OCI-LY7 (cell line): Measurements from ENCODE around the gene CTH. TPM values are rescaled to one million over a fixed set of nuclear protein-coding genes. Genes with fewer than 3 reads are reported as not detected.
A peak's percentile ranks its signal among the peaks of the same experiment; 100 is the strongest.

Experiments used
- BruUV-seq: library from RNA; stranded (reverse); fragments of 400-500 nt; replicated peaks from 2 replicates; lab custom pipeline; 2021; lab: Mats Ljungman, UMichigan
- CTCF ChIA-PET: fragments of 300-600 bp; sonication (Branson Sonifier 250); formaldehyde crosslinking; loops from one replicate; lab custom pipeline; 2022; ENCODE audit warnings: antibody characterized with exemption; ENCODE audit not compliant: unreplicated experiment; lab: Charles Lee
- POLR2A ChIA-PET: fragments of 300-600 bp; sonication (Branson Sonifier 250); formaldehyde crosslinking; loops from one replicate; lab custom pipeline; 2022; ENCODE audit warnings: antibody characterized with exemption; lab: Charles Lee
- DNase-seq: peaks from one replicate; pipeline ENCODE4 v3.0.0-alpha.2; 2015; ENCODE audit warnings: low spot score
- H2AFZ ChIP-seq: fragments of 200-600 bp; sonication (generic), shearing (Covaris generic); 2 replicates; pipeline ENCODE4 v1.6.1; 2014; ENCODE audit warnings: mild to moderate bottlenecking, antibody characterized with exemption, low read length, moderate library complexity
- H3K27ac ChIP-seq: fragments of 200-600 bp; sonication (generic); 2 replicates; pipeline ENCODE4 v1.5.1; 2014; ENCODE audit warnings: mixed run types, low read depth, mild to moderate bottlenecking, moderate library complexity, low read length, inconsistent platforms; ENCODE audit not compliant: poor library complexity, severe bottlenecking
- H3K36me3 ChIP-seq: fragments of 200-600 bp; sonication (generic); 2 replicates; pipeline ENCODE4 v1.6.1; 2014; ENCODE audit warnings: mild to moderate bottlenecking, antibody characterized with exemption, low read length, moderate library complexity, mixed read lengths; ENCODE audit not compliant: insufficient read depth
- H3K4me1 ChIP-seq: fragments of 200-600 bp; sonication (generic); 2 replicates; pipeline ENCODE4 v1.5.1; 2014; ENCODE audit warnings: mild to moderate bottlenecking, low read length; ENCODE audit not compliant: insufficient read depth, poor library complexity, severe bottlenecking
- H3K4me2 ChIP-seq: fragments of 200-600 bp; sonication (generic); 2 replicates; pipeline ENCODE4 v1.6.1; 2014; ENCODE audit warnings: mild to moderate bottlenecking, low read length
- H3K4me3 ChIP-seq: fragments of 200-600 bp; sonication (generic); 2 replicates; pipeline ENCODE4 v1.5.1; 2014; ENCODE audit warnings: mild to moderate bottlenecking, low read depth, low read length; ENCODE audit not compliant: poor library complexity, severe bottlenecking
- H3K79me2 ChIP-seq: fragments of 200-600 bp; sonication (generic); 2 replicates; pipeline ENCODE4 v1.6.1; 2016; ENCODE audit warnings: low read depth, mild to moderate bottlenecking, low read length, moderate library complexity, mixed read lengths; ENCODE audit not compliant: insufficient read depth
- H3K9me2 ChIP-seq: fragments of 200-600 bp; sonication (generic); 2 replicates; pipeline ENCODE4 v1.6.1; 2016; ENCODE audit warnings: mild to moderate bottlenecking, low read length, mixed read lengths; ENCODE audit not compliant: insufficient read depth
- H3K9me3 ChIP-seq: fragments of 200-600 bp; sonication (generic); 2 replicates; pipeline ENCODE4 v1.6.1; 2014; ENCODE audit warnings: mild to moderate bottlenecking, mixed run types, low read length, mixed read lengths
- H4K20me1 ChIP-seq: fragments of 200-600 bp; sonication (generic); 2 replicates; pipeline ENCODE4 v1.6.1; 2014; ENCODE audit warnings: mild to moderate bottlenecking, antibody characterized with exemption, low read length, moderate library complexity, mixed read lengths; ENCODE audit not compliant: insufficient read depth
- EZH2phosphoT487 ChIP-seq: fragments of 200-600 bp; sonication (generic); IDR thresholded peaks from 2 replicates; pipeline ENCODE4 v1.6.1; 2018; ENCODE audit warnings: low read depth, borderline replicate concordance, mild to moderate bottlenecking, mixed run types, antibody characterized with exemption, low read length, moderate library complexity, mixed read lengths
- intact Hi-C: fragments of 100-400 bp; cut with micrococcal nuclease; formaldehyde crosslinking; loops from one replicate; pipeline ENCODE4 v1.10.0; 2022; ENCODE audit not compliant: unreplicated experiment
- total RNA-seq, 2 experiments: library from RNA; depleted of rRNA in 1 of 2; stranded (reverse); fragments of >200 nt in 1 of 2; shearing (Covaris generic) in 1 of 2; gene quantifications; 2 replicates each; pipeline ENCODE4 v1.2.3, GENCODE V29; 2014 to 2022
- TF ChIP-seq, protein P1 (sequence below): fragments of 200-600 bp; sonication (generic); conservative IDR thresholded peaks from 2 replicates; pipeline ENCODE4 v1.5.1; 2014; ENCODE audit warnings: mild to moderate bottlenecking, antibody characterized with exemption, low read length, moderate library complexity, mixed read lengths

The CTH gene
- total RNA-seq, 2 experiments from 2014 or later = 9.7 to 14.4 TPM

DNA sequence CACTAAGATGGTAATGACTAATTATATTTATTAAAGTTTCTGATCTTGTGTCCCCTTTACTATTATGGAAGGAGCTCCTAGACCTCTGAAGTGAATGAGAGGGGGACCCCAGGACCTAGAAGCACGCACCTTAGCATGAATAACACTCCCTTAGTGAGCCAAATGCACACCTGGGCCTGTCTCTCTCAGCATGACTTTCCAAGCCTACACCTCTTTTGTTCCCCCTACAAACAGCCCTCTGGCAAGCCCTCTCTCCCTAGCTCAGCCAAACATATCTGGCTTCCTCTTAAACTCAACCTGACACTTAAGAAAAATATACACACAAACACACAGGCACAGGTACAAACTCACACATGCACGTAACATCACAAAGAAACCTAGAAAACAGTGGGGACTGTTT, 7.3 kb upstream of the CTH start:
- POLR2A ChIA-PET = interaction anchor here (4.2 kb wide), 1 partner anchor 8 kb away, joined by 34 read pairs; the partner anchor contains the start of gene CTH

GRCh38 chr1:70405780-70406416, 5.2 kb upstream of the CTH start:
- ChIA-PET CTCF (no interaction called here), POLR2A (interaction anchor here (0.7 to 1.4 kb wide), 4 partner anchors 9 to 122 kb away, joined by 3 to 4 read pairs (median 3); no protein-coding TSS in a partner anchor)
- H3K9me3 ChIP-seq = no peaks in the 10 kb centered on the region
- BruUV-seq = no TSS peak
- no peak for DNase-seq
- H3K4me1 ChIP-seq = peaks cover 10% of the 10 kb centered on the region
- TF ChIP-seq EZH2phosphoT487 = no peak
- TF ChIP-seq, protein P1, sequence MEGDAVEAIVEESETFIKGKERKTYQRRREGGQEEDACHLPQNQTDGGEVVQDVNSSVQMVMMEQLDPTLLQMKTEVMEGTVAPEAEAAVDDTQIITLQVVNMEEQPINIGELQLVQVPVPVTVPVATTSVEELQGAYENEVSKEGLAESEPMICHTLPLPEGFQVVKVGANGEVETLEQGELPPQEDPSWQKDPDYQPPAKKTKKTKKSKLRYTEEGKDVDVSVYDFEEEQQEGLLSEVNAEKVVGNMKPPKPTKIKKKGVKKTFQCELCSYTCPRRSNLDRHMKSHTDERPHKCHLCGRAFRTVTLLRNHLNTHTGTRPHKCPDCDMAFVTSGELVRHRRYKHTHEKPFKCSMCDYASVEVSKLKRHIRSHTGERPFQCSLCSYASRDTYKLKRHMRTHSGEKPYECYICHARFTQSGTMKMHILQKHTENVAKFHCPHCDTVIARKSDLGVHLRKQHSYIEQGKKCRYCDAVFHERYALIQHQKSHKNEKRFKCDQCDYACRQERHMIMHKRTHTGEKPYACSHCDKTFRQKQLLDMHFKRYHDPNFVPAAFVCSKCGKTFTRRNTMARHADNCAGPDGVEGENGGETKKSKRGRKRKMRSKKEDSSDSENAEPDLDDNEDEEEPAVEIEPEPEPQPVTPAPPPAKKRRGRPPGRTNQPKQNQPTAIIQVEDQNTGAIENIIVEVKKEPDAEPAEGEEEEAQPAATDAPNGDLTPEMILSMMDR = no peak
- no peaks in the 10 kb centered on the region for H4K20me1 ChIP-seq
- no peaks in the 10 kb centered on the region for H3K79me2 ChIP-seq
- H2AFZ ChIP-seq = no peak overlapping the region
- no peaks in the 10 kb centered on the region for H3K9me2 ChIP-seq
- H3K36me3 ChIP-seq = no peaks in the 10 kb centered on the region
- H3K4me2 ChIP-seq = no peak overlapping the region
- no peak overlapping the region for H3K27ac ChIP-seq
- intact Hi-C loops = no loop called here
- no peak overlapping the region for H3K4me3 ChIP-seq

More for the DNA sequence above, 7.3 kb upstream of the CTH start:
- DNase-seq = no peak
- Histone ChIP-seq H3K4me3 (no peak overlapping the region), H4K20me1 (no peaks in the 10 kb centered on the region), H3K27ac (no peak overlapping the region), H3K9me2 (no peaks in the 10 kb centered on the region), H3K4me2 (no peak overlapping the region), H2AFZ (no peak overlapping the region), H3K36me3 (no peaks in the 10 kb centered on the region), H3K79me2 (no peaks in the 10 kb centered on the region), H3K9me3 (no peaks in the 10 kb centered on the region), H3K4me1 (no peaks in the 10 kb centered on the region)
- CTCF ChIA-PET = no interaction called here
- intact Hi-C loops = no loop called here
- no peak for TF ChIP-seq EZH2phosphoT487
- TF ChIP-seq, protein P1 = no peak
- no TSS peak for BruUV-seq

DNA sequence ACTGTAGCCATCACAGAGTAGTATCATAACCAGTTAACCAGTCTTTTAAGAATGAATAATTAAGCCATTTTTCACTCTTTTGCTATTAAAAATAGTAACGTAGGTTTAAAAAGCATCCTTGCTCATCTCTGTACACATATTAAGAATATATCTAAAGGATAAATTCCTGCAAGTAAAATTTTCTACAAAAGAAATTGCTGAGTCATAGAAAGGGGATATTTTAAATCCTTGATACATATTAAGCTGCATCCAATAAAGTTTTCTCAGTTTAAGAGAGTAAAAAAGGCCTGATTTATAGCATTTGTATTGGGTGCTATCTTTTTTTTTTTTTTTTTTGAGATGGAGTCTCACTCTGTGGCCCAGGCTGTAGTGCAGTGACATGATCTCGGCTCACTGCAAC, 1.9 kb upstream of the CTH start:
- Histone ChIP-seq H3K79me2 (no peaks in the 10 kb centered on the region; the same call in 1 of the 2 replicates), H3K9me2 (no peaks in the 10 kb centered on the region), H3K9me3 (no peaks in the 10 kb centered on the region), H3K27ac (no peak overlapping the region), H3K4me2 (no peak overlapping the region), H4K20me1 (no peaks in the 10 kb centered on the region), H3K4me3 (no peak overlapping the region), H3K36me3 (no peaks in the 10 kb centered on the region), H3K4me1 (peaks cover 26% of the 10 kb centered on the region), H2AFZ (peak overlapping the region; percentile 17; the same call in 1 of the 2 replicates)
- BruUV-seq = no TSS peak
- no peak for TF ChIP-seq EZH2phosphoT487
- TF ChIP-seq, protein P1 = no peak
- DNase-seq = no peak
- intact Hi-C loops = no loop called here
- ChIA-PET CTCF (no interaction called here), POLR2A (interaction anchor here (0.7 to 6.4 kb wide), 3 partner anchors 6 to 209 kb away, joined by 3 to 34 read pairs (median 15); partner anchors contain the start of gene SRSF11)
